Measurements from ENCODE around the gene TOX3. TPM values are rescaled to one million over a fixed set of nuclear protein-coding genes. Genes with fewer than 3 reads are reported as not detected.

TOX3 gene
- total and polyA plus RNA-seq, 7 donors = 0.03 to 0.10 TPM; not detected in 5

- H3K9me3 ChIP-seq = no peaks in the 10 kb centered on the region
- ATAC-seq (no peak), DNase-seq (no peak)
- TF ChIP-seq, protein P1, sequence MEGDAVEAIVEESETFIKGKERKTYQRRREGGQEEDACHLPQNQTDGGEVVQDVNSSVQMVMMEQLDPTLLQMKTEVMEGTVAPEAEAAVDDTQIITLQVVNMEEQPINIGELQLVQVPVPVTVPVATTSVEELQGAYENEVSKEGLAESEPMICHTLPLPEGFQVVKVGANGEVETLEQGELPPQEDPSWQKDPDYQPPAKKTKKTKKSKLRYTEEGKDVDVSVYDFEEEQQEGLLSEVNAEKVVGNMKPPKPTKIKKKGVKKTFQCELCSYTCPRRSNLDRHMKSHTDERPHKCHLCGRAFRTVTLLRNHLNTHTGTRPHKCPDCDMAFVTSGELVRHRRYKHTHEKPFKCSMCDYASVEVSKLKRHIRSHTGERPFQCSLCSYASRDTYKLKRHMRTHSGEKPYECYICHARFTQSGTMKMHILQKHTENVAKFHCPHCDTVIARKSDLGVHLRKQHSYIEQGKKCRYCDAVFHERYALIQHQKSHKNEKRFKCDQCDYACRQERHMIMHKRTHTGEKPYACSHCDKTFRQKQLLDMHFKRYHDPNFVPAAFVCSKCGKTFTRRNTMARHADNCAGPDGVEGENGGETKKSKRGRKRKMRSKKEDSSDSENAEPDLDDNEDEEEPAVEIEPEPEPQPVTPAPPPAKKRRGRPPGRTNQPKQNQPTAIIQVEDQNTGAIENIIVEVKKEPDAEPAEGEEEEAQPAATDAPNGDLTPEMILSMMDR (IDR thresholded peaks at IDR 0.05) = no peak
- 85 to 97% (median 89%) methylated on average over 1 of the region's 1 CpG for WGBS, 3 donors
- H3K36me3 ChIP-seq (ENCODE audit: insufficient read depth in 1 of 2, low read depth in 1 of 2) = no peaks in the 10 kb centered on the region
- intact Hi-C loops (cut with DNase I) = no loop called here
- H3K27me3 ChIP-seq (ENCODE audit: insufficient read depth in 3 of 3, low read length in 2 of 3) = no peaks in the 10 kb centered on the region
- no peaks in the 10 kb centered on the region for H3K4me1 ChIP-seq
- no peak overlapping the region for H3K27ac ChIP-seq
- H3K4me3 ChIP-seq = no peak overlapping the region
Observed at GRCh38 chr16:52568495-52568894, 21.6 kb upstream of the TOX3 start.

DNA sequence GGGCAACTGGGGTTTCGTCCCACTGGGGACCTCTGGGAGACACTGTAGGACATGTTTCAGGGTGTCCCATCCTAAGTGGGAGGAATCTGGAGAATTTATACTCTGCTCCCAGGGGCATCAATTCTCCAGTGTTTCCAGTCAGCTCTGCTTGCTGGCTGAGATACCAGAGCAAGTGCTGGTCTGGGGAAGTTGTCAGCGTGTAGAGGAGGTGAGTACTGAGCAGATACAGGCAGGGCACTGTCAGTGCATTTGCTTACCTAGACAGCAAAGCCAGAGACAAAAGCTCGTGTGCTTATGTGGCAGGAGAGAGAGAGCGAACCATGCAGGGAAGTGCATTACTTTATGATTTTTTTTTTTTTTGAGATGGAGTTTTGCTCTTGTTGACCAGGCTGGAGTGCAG lies 20.2 kb upstream of the TOX3 start:
- TF ChIP-seq, protein P1 (IDR thresholded peaks at IDR 0.05) = no peak
- 83 to 89% (median 85%) methylated on average over 4 of the region's 4 CpGs for WGBS, 3 donors
- no peaks in the 10 kb centered on the region for H3K9me3 ChIP-seq
- H3K36me3 ChIP-seq (ENCODE audit: insufficient read depth in 1 of 2, low read depth in 1 of 2) = no peaks in the 10 kb centered on the region
- DNase-seq (no peak), ATAC-seq (no peak)
- H3K27ac ChIP-seq = no peak overlapping the region
- no peaks in the 10 kb centered on the region for H3K27me3 ChIP-seq (ENCODE audit: insufficient read depth in 3 of 3, low read length in 2 of 3)
- intact Hi-C loops (cut with DNase I) = no loop called here
- H3K4me1 ChIP-seq = no peaks in the 10 kb centered on the region
- no peak overlapping the region for H3K4me3 ChIP-seq

DNA sequence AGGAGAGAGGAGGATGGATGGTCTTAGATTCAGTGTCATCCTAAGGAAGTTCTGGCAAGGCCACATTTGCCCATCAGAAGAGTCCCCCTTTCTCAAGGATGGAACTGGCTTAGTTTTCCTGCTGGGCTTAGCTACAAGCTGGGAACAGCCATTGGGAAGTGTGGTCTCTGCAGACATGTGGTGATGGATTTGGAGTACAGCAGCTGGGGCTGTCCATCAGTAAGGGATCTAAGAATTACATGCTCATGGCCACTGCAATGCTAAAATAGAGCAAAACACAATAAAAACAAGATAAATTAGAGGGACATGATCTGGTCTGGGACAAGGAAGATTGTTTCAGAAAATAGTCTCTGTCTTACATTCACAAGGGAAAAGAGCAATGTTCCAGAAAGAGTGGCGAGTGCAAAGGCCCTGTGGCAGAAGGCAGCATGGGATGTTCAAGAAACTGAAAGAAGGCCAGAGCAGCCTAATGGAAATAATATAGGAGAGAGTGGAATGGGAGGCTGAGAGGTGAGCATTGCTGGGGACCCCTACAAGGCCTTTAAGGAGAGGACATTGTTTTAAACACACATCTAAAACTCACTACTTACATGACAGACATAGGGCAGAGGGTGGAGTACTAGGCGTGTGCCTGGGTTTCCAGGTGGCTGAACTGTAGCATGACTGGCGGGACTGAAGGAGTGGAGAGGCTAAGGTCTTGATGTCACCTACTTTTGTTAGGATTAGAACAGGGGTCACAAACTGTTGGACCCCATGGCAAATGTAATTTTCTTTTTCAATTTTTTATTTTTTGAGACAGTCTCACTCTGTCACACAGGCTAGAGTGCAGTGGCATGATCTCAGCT lies 17.0 kb upstream of the TOX3 start:
- H3K4me3 ChIP-seq = no peak overlapping the region
- DNase-seq = no peak
- no peaks in the 10 kb centered on the region for H3K4me1 ChIP-seq
- no peak overlapping the region for H3K27ac ChIP-seq
- H3K27me3 ChIP-seq (ENCODE audit: insufficient read depth in 3 of 3, low read length in 2 of 3) = no peaks in the 10 kb centered on the region
- no peak for ATAC-seq
- intact Hi-C loops (cut with DNase I) = no loop called here
- H3K9me3 ChIP-seq = no peaks in the 10 kb centered on the region
- TF ChIP-seq, protein P1 (IDR thresholded peaks at IDR 0.05) = no peak
- 69 to 85% (median 78%) methylated on average over 3 of the region's 3 CpGs for WGBS, 3 donors
- H3K36me3 ChIP-seq (ENCODE audit: insufficient read depth in 1 of 2, low read depth in 1 of 2) = no peaks in the 10 kb centered on the region

- intact Hi-C loops (cut with DNase I) = no loop called here
- no peak overlapping the region for H3K27ac ChIP-seq
- WGBS, 3 donors = 95 to 97% (median 97%) methylated on average over 5 of the region's 5 CpGs
- H3K27me3 ChIP-seq (ENCODE audit: insufficient read depth in 3 of 3, low read length in 2 of 3) = no peaks in the 10 kb centered on the region
- H3K9me3 ChIP-seq = no peaks in the 10 kb centered on the region
- DNase-seq = no peak
- ATAC-seq = no peak
- no peak overlapping the region for H3K4me3 ChIP-seq
- TF ChIP-seq, protein P1 (IDR thresholded peaks at IDR 0.05) = no peak
- no peaks in the 10 kb centered on the region for H3K36me3 ChIP-seq (ENCODE audit: insufficient read depth in 1 of 2, low read depth in 1 of 2)
- H3K4me1 ChIP-seq = no peaks in the 10 kb centered on the region
Observed at GRCh38 chr16:52562770-52563169, 15.8 kb upstream of the TOX3 start.

Data from psoas muscle (tissue), 8 donors.